ENCODE data around the gene SSRP1.

DNA sequence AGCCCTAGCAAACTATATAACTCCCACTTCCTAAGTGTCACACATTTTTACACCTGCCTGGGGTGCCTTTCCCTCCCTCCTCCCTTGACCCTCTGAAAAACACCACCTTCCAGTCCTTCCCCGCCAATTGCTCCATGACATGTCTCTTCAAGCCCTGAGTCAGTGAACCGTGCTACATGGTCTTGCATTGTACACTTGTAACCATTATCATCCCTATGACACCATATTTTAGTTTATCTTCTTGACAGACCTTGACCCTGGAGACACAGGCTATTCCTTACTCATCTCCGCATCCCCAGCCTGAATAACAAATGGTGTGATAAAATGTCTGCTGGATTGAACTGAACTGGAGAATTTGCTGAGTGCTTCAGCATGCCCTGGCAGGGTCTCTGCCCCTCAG lies 47.8 kb downstream of the SSRP1 start:
- TF ChIP-seq GATA2 (IDR thresholded peaks at IDR 0.05; ENCODE audit: low read depth, low read length) (no peak), GATA3 (IDR thresholded peaks at IDR 0.05; ENCODE audit: low read depth, low read length) (no peak)
